Endometrial microvascular endothelial cells (primary cell): Measurements from ENCODE around the gene SLC9A9. TPM values are rescaled to one million over a fixed set of nuclear protein-coding genes. Genes with fewer than 3 reads are reported as not detected.

Source experiments
- in situ Hi-C: cut with HindIII; loops from 2 replicates; pipeline ENCODE4 v1.10.0; 2017; ENCODE audit warnings: low sequenced_read_pairs, low pct_unique_long_range_greater_than_20kb; ENCODE audit errors: inconsistent ontology term
- total RNA-seq: library from RNA; depleted of rRNA; stranded (reverse); fragments of >200 nt; gene quantifications from one replicate; pipeline ENCODE4 v1.2.3, GENCODE V29; 2015; ENCODE audit errors: inconsistent ontology term

SLC9A9 gene
- total RNA-seq, 1 donor from 2014 or later, result 2.3 TPM

GRCh38 chr3:143380449-143380848 is 467.8 kb downstream of the SLC9A9 start:
- in situ Hi-C loops, result no loop called here

GRCh38 chr3:143375698-143376097 is 472.6 kb downstream of the SLC9A9 start:
- in situ Hi-C loops, result no loop called here

- in situ Hi-C loops, result no loop called here
These were observed 481.1 kb downstream of the SLC9A9 start for GRCh38 chr3:143367171-143367570.

GRCh38 chr3:143366672-143367071 is 481.6 kb downstream of the SLC9A9 start:
- in situ Hi-C loops, result no loop called here

- in situ Hi-C loops, result no loop called here
These were observed 484.3 kb downstream of the SLC9A9 start for GRCh38 chr3:143363949-143364348.

GRCh38 chr3:143363276-143363675 is 485.0 kb downstream of the SLC9A9 start:
- in situ Hi-C loops, result no loop called here

- in situ Hi-C loops, result no loop called here
These were observed 485.9 kb downstream of the SLC9A9 start for GRCh38 chr3:143362115-143362991.

GRCh38 chr3:143361589-143361988 is 486.7 kb downstream of the SLC9A9 start:
- in situ Hi-C loops, result no loop called here

- in situ Hi-C loops, result no loop called here
These were observed 488.0 kb downstream of the SLC9A9 start for GRCh38 chr3:143360244-143360643.

- in situ Hi-C loops, result no loop called here
These were observed 489.3 kb downstream of the SLC9A9 start for GRCh38 chr3:143358793-143359491.

- in situ Hi-C loops, result no loop called here
These were observed 490.0 kb downstream of the SLC9A9 start for GRCh38 chr3:143358155-143358792.

GRCh38 chr3:143357700-143358099 is 490.6 kb downstream of the SLC9A9 start:
- in situ Hi-C loops, result no loop called here

- in situ Hi-C loops, result no loop called here
These were observed 491.4 kb downstream of the SLC9A9 start for GRCh38 chr3:143356839-143357238.

GRCh38 chr3:143354342-143354741 is 493.9 kb downstream of the SLC9A9 start:
- in situ Hi-C loops, result no loop called here

- in situ Hi-C loops, result no loop called here
These were observed 495.3 kb downstream of the SLC9A9 start for GRCh38 chr3:143352850-143353550.

GRCh38 chr3:143351895-143352608 is 496.2 kb downstream of the SLC9A9 start:
- in situ Hi-C loops, result no loop called here

- in situ Hi-C loops, result no loop called here
These were observed 496.9 kb downstream of the SLC9A9 start for GRCh38 chr3:143351354-143351753.

- in situ Hi-C loops, result loop anchor here (10.0 kb wide), 1 partner anchor 215 kb away; no protein-coding TSS in a partner anchor
These were observed 498.8 kb downstream of the SLC9A9 start for GRCh38 chr3:143349455-143349854.
